Stomach (tissue), 4 donors: ENCODE results near the gene SNRNP25.

ENCODE experiments used
- POLR2A ChIP-seq, 4 donors: fragments of 450-650 bp; IDR thresholded peaks; one replicate each; pipeline ENCODE4 v1.6.1; 2016; ENCODE audit warnings: antibody characterized with exemption in 4 of 4, control low read depth in 2 of 4, mild to moderate bottlenecking in 1 of 4, moderate library complexity in 1 of 4
- POLR2AphosphoS5 ChIP-seq, 3 donors: sonication (generic); formaldehyde crosslinking; IDR thresholded peaks; one replicate each; pipeline ENCODE4 v1.6.1; 2016; ENCODE audit warnings: antibody characterized with exemption in 3 of 3
- TF ChIP-seq, protein P1 (sequence below), 7 experiments: fragments of 450-650 bp in 4 of 7; fragments of 200-600 bp in 3 of 7; sonication (generic) in 3 of 7; IDR thresholded peaks; one replicate each; pipeline ENCODE4 v1.5.1; 2016 to 2019; ENCODE audit warnings: antibody characterized with exemption in 7 of 7, control low read depth in 2 of 7, mild to moderate bottlenecking in 1 of 7

DNA sequence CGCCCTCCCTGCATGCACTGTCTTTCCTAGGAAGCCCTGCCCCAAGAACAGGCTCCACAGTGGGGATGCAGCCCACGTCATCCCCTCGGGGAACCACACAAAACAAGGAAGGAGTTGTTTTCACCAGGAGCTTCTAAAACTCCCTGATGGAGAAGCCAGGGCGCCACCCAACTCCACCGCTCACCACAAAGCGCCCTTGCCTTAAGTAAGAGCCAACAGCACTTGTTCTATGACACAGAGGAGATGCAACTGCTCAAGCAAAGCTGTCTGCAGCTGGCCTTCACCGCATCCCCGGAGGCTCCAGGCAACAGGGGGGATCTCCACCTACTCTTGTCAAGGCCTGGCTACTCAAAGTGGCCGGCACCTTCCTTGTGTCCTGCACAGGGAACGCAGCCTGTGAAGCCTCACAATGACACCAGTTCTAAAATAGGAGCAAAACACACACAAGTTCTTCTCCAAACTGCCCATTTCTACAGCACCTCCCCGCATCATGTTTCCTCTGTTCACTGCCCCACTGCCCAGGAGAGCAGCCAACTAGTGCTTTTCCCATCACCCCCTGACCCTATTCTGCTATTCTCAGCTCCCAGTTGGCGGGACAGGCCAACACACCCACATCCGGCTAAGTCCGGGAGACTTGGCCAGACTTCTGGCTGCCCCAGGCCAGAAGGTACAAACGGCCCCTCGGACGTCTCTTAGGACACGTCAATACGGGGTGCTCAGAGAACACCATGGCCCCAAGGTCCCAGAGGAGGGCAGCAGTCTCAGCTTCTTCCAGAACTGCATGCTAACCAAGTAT, 48.6 kb downstream of the SNRNP25 start:
- TF ChIP-seq, protein P1, sequence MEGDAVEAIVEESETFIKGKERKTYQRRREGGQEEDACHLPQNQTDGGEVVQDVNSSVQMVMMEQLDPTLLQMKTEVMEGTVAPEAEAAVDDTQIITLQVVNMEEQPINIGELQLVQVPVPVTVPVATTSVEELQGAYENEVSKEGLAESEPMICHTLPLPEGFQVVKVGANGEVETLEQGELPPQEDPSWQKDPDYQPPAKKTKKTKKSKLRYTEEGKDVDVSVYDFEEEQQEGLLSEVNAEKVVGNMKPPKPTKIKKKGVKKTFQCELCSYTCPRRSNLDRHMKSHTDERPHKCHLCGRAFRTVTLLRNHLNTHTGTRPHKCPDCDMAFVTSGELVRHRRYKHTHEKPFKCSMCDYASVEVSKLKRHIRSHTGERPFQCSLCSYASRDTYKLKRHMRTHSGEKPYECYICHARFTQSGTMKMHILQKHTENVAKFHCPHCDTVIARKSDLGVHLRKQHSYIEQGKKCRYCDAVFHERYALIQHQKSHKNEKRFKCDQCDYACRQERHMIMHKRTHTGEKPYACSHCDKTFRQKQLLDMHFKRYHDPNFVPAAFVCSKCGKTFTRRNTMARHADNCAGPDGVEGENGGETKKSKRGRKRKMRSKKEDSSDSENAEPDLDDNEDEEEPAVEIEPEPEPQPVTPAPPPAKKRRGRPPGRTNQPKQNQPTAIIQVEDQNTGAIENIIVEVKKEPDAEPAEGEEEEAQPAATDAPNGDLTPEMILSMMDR (IDR thresholded peaks at IDR 0.05) = no peak
- TF ChIP-seq POLR2A (IDR thresholded peaks at IDR 0.05) (no peak), POLR2AphosphoS5 (IDR thresholded peaks at IDR 0.05) (no peak)
